ENCODE data around the gene GPATCH2L.

Gene GPATCH2L

DNA sequence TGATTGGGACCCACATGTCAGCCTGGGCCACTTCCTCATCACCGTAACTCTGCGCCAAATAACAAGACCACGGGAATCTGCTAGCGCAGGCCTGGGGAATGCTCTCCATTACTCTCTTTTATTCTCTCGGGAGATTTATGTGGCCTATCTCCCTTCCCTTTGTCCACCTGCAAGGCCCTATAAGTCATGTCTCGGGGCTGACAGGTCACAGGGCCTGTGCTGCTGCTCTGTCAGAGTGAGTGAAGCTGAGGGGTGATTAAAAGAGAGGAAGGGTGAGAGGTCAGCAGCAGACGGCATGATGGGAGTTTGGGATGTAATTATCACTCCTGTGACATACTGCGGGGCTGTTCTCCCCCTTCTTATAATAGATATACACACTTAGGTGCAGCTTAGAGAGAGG lies 26.2 kb upstream of the GPATCH2L start:
- CTCF ChIA-PET = no interaction called here
- TF ChIP-seq CTBP1 (IDR thresholded peaks at IDR 0.05; ENCODE audit: borderline replicate concordance) = no peak
- no peak for TF ChIP-seq FOXA1 (IDR thresholded peaks at IDR 0.05)
- TF ChIP-seq, protein P1, sequence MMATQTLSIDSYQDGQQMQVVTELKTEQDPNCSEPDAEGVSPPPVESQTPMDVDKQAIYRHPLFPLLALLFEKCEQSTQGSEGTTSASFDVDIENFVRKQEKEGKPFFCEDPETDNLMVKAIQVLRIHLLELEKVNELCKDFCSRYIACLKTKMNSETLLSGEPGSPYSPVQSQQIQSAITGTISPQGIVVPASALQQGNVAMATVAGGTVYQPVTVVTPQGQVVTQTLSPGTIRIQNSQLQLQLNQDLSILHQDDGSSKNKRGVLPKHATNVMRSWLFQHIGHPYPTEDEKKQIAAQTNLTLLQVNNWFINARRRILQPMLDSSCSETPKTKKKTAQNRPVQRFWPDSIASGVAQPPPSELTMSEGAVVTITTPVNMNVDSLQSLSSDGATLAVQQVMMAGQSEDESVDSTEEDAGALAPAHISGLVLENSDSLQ (IDR thresholded peaks at IDR 0.05) = no peak
- TF ChIP-seq ARNT (IDR thresholded peaks at IDR 0.05) = no peak
- no peak for TF ChIP-seq L3MBTL2 (conservative IDR thresholded peaks at IDR 0.05)
- no peak for TF ChIP-seq NFRKB (IDR thresholded peaks at IDR 0.05)
- TF ChIP-seq SP1 (IDR thresholded peaks at IDR 0.05) = no peak
- TF ChIP-seq LEF1 (IDR thresholded peaks at IDR 0.05; ENCODE audit: borderline replicate concordance) = no peak
- TF ChIP-seq BHLHE40 (IDR thresholded peaks at IDR 0.05; ENCODE audit: borderline replicate concordance) = no peak
- TF ChIP-seq HDGF (IDR thresholded peaks at IDR 0.05; ENCODE audit: borderline replicate concordance) = no peak
- no peak for TF ChIP-seq FOXK2 (IDR thresholded peaks at IDR 0.05)
- POLR2A ChIA-PET = no interaction called here
- no peak for DNase-seq (ENCODE audit: extremely low spot score)

DNA sequence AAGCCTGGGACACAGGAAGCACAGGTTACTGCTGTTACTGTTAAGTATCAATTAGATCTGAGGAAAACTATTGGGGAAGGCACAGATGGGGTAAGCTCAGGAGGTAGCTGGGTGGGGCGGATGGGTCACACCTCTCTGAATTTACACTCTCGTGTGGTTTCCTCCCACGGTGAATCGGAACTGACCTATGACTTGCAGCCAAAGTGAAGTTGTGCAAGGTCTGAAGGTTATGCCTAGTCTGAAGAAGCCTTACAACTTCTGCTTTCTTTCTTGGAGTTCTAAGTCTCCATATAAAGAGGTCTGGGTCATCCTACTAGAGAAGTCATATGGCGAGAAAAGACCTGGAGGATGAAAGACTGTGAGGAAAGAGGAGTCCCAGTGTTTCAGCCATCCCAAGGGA lies 25.6 kb upstream of the GPATCH2L start:
- ChIA-PET POLR2A (no interaction called here), CTCF (no interaction called here)
- TF ChIP-seq LEF1 (IDR thresholded peaks at IDR 0.05; ENCODE audit: borderline replicate concordance) = no peak
- TF ChIP-seq FOXA1 (IDR thresholded peaks at IDR 0.05) = no peak
- no peak for TF ChIP-seq TARDBP (IDR thresholded peaks at IDR 0.05)
- no peak for TF ChIP-seq NFRKB (IDR thresholded peaks at IDR 0.05)
- no peak for TF ChIP-seq ZNF384 (IDR thresholded peaks at IDR 0.05)
- TF ChIP-seq HDGF (IDR thresholded peaks at IDR 0.05; ENCODE audit: borderline replicate concordance) = no peak
- no peak for TF ChIP-seq ARNT (IDR thresholded peaks at IDR 0.05)
- no peak for TF ChIP-seq FOXM1 (IDR thresholded peaks at IDR 0.05; ENCODE audit: borderline replicate concordance)
- no peak for TF ChIP-seq SP1 (IDR thresholded peaks at IDR 0.05)
- TF ChIP-seq ELF4 (IDR thresholded peaks at IDR 0.05) = no peak
- TF ChIP-seq BHLHE40 (IDR thresholded peaks at IDR 0.05; ENCODE audit: borderline replicate concordance) = no peak
- no peak for TF ChIP-seq SUZ12 (IDR thresholded peaks at IDR 0.05)
- no peak for TF ChIP-seq L3MBTL2 (conservative IDR thresholded peaks at IDR 0.05)
- no peak for TF ChIP-seq CTBP1 (IDR thresholded peaks at IDR 0.05; ENCODE audit: borderline replicate concordance)
- TF ChIP-seq, protein P1 (IDR thresholded peaks at IDR 0.05) = no peak
- no peak for TF ChIP-seq FOXK2 (IDR thresholded peaks at IDR 0.05)
- no peak for DNase-seq (ENCODE audit: extremely low spot score)

DNA sequence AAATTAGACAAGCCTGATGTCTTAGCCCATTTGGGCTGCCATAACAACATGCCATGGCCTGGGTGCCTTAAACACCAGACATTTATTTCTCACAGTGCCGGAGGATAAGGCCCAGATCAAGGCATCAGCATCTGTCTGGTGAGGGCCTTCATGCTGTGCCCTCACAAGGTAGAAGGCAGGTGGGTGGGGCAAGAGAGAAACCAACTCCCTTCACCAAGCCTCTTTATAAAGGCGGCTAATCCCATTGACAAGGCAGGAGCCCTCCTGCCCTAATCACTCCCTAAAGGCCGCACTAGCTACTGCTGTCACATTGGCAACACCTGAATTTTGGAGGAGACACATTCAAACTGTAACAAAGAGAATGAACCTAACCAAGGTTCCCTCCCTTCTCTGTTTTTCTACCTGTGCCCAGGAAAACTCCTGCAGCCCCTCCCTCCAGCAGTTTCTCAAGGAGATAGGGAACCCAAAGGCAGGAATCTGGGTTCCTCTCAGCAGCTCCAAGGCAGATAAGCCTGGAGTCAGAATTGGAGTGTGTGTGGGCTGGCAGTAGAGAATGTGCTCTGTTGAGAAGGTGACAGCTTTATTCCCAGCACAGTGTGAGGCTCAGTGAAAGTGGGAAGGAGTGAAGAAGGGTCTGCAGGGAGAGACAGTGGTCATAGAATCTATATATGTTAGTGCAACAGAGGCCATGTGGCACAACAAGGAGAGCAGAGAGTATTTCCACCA lies 21.7 kb upstream of the GPATCH2L start:
- CTCF ChIA-PET = no interaction called here
- TF ChIP-seq, protein P1 (IDR thresholded peaks at IDR 0.05) = no peak
- TF ChIP-seq FOXA1 (IDR thresholded peaks at IDR 0.05) = no peak
- no peak for TF ChIP-seq HDGF (IDR thresholded peaks at IDR 0.05; ENCODE audit: borderline replicate concordance)
- no peak for TF ChIP-seq SP1 (IDR thresholded peaks at IDR 0.05)
- no peak for TF ChIP-seq NFRKB (IDR thresholded peaks at IDR 0.05)
- no peak for TF ChIP-seq LEF1 (IDR thresholded peaks at IDR 0.05; ENCODE audit: borderline replicate concordance)
- no peak for TF ChIP-seq BHLHE40 (IDR thresholded peaks at IDR 0.05; ENCODE audit: borderline replicate concordance)
- no peak for TF ChIP-seq ZNF384 (IDR thresholded peaks at IDR 0.05)
- no peak for TF ChIP-seq CTBP1 (IDR thresholded peaks at IDR 0.05; ENCODE audit: borderline replicate concordance)
- no peak for TF ChIP-seq TARDBP (IDR thresholded peaks at IDR 0.05)
- no peak for TF ChIP-seq L3MBTL2 (conservative IDR thresholded peaks at IDR 0.05)
- POLR2A ChIA-PET = no interaction called here
- DNase-seq (ENCODE audit: extremely low spot score) = no peak

DNA sequence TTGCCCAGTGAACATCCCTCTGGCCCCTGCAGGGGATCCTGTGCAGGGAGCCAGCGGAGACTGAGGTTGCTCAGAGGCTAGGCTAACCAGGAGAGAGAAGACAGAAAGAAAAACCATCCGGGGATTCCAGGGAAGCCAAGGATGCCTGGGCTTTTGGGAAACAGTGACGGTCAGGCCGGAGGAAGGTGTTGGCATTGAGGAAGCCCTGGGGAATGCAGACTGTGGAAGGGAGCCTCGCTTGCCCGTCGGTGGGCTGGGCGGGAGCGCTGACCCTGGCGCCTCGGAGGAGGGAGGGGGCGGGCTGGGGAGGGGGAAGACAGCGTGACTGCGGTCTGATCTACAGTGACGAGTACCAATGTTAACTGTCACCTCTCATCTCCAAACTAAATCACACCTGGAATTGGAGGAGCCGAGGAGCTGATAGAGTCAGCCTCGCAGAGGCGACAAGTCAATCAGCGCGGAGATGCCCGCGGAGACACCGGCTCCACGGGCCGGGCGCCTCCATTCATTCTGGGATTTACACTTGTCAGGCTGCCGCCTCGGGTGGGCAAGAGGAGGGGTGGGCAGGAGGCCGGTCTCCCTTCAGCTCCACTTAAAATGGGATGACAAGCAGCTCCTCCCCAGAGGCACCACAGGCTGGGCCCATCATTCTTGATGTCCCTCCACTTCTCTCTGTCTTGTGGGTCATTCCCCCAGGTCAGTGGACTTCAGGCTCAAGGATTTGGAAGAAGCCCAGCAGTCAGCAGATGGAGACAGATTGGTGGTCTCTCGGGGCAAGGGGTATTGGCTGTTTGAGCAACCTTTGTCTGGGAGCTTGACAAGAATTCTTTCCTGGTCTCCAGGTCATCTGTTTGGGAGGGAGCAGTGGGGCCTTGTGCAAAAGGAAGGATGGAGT lies 20.4 kb upstream of the GPATCH2L start:
- DNase-seq (ENCODE audit: extremely low spot score) = no peak
- CTCF ChIA-PET = no interaction called here
- POLR2A ChIA-PET = no interaction called here
- TF ChIP-seq L3MBTL2 (conservative IDR thresholded peaks at IDR 0.05) = no peak
- no peak for TF ChIP-seq FOXK2 (IDR thresholded peaks at IDR 0.05)
- no peak for TF ChIP-seq SUZ12 (IDR thresholded peaks at IDR 0.05)
- no peak for TF ChIP-seq ARNT (IDR thresholded peaks at IDR 0.05)
- no peak for TF ChIP-seq BHLHE40 (IDR thresholded peaks at IDR 0.05; ENCODE audit: borderline replicate concordance)
- no peak for TF ChIP-seq HDGF (IDR thresholded peaks at IDR 0.05; ENCODE audit: borderline replicate concordance)
- no peak for TF ChIP-seq LEF1 (IDR thresholded peaks at IDR 0.05; ENCODE audit: borderline replicate concordance)
- TF ChIP-seq NFRKB (IDR thresholded peaks at IDR 0.05) = no peak
- no peak for TF ChIP-seq SP1 (IDR thresholded peaks at IDR 0.05)
- TF ChIP-seq FOXA1 (IDR thresholded peaks at IDR 0.05) = no peak
- no peak for TF ChIP-seq FOXM1 (IDR thresholded peaks at IDR 0.05; ENCODE audit: borderline replicate concordance)
- no peak for TF ChIP-seq ZNF384 (IDR thresholded peaks at IDR 0.05)
- TF ChIP-seq CTBP1 (IDR thresholded peaks at IDR 0.05; ENCODE audit: borderline replicate concordance) = no peak
- TF ChIP-seq, protein P1 (IDR thresholded peaks at IDR 0.05) = no peak

DNA sequence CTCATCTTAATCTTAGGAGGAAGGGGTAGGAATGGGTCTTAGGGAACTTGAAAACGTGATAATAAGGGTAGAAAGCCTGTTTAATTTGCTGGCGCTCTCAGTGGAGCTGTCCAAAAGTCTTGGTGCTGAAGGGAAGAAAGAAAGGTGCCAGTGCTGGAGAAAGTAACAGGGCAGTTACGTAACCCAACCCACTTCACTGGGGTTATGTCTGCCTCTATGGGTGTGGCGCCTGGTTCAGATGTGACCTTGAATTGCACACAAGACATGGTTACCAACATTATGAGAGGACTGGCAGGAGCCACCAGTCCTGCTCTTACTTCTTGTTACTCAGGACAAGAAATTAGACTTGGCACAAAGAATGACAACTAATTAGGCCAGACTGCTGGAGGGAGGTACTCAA lies 18.6 kb upstream of the GPATCH2L start:
- peak; percentile 49 for DNase-seq (ENCODE audit: extremely low spot score)
- POLR2A ChIA-PET = no interaction called here
- CTCF ChIA-PET = no interaction called here
- TF ChIP-seq, protein P1 (IDR thresholded peaks at IDR 0.05) = no peak
- TF ChIP-seq SUZ12 (IDR thresholded peaks at IDR 0.05) (no peak), BHLHE40 (IDR thresholded peaks at IDR 0.05; ENCODE audit: borderline replicate concordance) (no peak), FOXM1 (IDR thresholded peaks at IDR 0.05; ENCODE audit: borderline replicate concordance) (no peak), NFRKB (IDR thresholded peaks at IDR 0.05) (no peak), FOXK2 (IDR thresholded peaks at IDR 0.05) (no peak)

All from HEK293T (cell line).